Right lung (tissue), 5 donors: Measurements from ENCODE around the gene GRID2. TPM values are rescaled to one million over a fixed set of nuclear protein-coding genes. Genes with fewer than 3 reads are reported as not detected.

Source experiments
- DNase-seq, 2 donors: peaks; one replicate each; pipeline ENCODE4 v3.0.0-alpha.2; 2013
- polyA plus RNA-seq, 5 donors: library from polyadenylated mRNA; unstranded; fragments of 120-200 nt; gene quantifications; one replicate each; pipeline versions ENCODE4 v1.2.1 to v1.2.3, GENCODE V29; 2013; ENCODE audit warnings: inconsistent platforms in 1 of 5, low replicate concordance in 1 of 5; ENCODE audit not compliant: insufficient read length in 5 of 5, insufficient read depth in 1 of 5

GRID2 gene
- polyA plus RNA-seq, 5 donors, result 0.09 to 0.58 (median 0.17) TPM

- no peak for DNase-seq
Measured at GRCh38 chr4:93809773-93810172, 1506.0 kb downstream of the GRID2 start.

- no peak for DNase-seq
Measured at GRCh38 chr4:93810340-93810992, 1506.7 kb downstream of the GRID2 start.

- no peak for DNase-seq
Measured at GRCh38 chr4:93813092-93813491, 1509.3 kb downstream of the GRID2 start.

- DNase-seq, result no peak
Measured at GRCh38 chr4:93814141-93814540, 1510.4 kb downstream of the GRID2 start.

GRCh38 chr4:93814722-93815121, 1511.0 kb downstream of the GRID2 start:
- DNase-seq, result no peak
